ENCODE data around the gene ASAP3.

DNA sequence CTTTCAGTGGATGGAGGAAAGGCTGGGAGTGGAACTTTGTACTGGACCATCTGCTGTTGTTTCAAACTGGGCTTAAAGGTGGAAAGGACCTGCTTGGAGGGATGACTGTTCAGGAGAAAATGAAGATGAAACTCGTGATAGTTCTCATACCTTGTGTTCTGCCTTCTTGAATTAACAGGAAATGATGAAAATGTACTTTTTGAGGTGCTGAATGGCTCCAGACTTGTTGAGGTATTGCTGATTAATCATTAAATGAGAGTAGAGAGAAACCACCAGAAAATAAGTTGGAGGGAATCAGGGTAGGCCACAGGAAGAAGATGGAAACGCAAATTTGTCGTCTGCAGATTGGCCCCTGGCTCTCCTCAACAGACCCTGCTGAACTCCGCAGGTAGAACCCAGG, 88.1 kb downstream of the ASAP3 start:
- TF ChIP-seq, protein P1, sequence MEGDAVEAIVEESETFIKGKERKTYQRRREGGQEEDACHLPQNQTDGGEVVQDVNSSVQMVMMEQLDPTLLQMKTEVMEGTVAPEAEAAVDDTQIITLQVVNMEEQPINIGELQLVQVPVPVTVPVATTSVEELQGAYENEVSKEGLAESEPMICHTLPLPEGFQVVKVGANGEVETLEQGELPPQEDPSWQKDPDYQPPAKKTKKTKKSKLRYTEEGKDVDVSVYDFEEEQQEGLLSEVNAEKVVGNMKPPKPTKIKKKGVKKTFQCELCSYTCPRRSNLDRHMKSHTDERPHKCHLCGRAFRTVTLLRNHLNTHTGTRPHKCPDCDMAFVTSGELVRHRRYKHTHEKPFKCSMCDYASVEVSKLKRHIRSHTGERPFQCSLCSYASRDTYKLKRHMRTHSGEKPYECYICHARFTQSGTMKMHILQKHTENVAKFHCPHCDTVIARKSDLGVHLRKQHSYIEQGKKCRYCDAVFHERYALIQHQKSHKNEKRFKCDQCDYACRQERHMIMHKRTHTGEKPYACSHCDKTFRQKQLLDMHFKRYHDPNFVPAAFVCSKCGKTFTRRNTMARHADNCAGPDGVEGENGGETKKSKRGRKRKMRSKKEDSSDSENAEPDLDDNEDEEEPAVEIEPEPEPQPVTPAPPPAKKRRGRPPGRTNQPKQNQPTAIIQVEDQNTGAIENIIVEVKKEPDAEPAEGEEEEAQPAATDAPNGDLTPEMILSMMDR (conservative IDR thresholded peaks at IDR 0.05; ENCODE audit: low read depth in 2 of 2) = no peak
- TF ChIP-seq, protein P2, sequence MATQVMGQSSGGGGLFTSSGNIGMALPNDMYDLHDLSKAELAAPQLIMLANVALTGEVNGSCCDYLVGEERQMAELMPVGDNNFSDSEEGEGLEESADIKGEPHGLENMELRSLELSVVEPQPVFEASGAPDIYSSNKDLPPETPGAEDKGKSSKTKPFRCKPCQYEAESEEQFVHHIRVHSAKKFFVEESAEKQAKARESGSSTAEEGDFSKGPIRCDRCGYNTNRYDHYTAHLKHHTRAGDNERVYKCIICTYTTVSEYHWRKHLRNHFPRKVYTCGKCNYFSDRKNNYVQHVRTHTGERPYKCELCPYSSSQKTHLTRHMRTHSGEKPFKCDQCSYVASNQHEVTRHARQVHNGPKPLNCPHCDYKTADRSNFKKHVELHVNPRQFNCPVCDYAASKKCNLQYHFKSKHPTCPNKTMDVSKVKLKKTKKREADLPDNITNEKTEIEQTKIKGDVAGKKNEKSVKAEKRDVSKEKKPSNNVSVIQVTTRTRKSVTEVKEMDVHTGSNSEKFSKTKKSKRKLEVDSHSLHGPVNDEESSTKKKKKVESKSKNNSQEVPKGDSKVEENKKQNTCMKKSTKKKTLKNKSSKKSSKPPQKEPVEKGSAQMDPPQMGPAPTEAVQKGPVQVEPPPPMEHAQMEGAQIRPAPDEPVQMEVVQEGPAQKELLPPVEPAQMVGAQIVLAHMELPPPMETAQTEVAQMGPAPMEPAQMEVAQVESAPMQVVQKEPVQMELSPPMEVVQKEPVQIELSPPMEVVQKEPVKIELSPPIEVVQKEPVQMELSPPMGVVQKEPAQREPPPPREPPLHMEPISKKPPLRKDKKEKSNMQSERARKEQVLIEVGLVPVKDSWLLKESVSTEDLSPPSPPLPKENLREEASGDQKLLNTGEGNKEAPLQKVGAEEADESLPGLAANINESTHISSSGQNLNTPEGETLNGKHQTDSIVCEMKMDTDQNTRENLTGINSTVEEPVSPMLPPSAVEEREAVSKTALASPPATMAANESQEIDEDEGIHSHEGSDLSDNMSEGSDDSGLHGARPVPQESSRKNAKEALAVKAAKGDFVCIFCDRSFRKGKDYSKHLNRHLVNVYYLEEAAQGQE (IDR thresholded peaks at IDR 0.05; ENCODE audit: unreplicated experiment) = no peak
- TF ChIP-seq CREB1 (CRISPR knock-in tag; IDR thresholded peaks at IDR 0.05; ENCODE audit: low read depth) (no peak), JUNB (IDR thresholded peaks at IDR 0.05; ENCODE audit: unreplicated experiment) (no peak), EZH2phosphoT487 (IDR thresholded peaks at IDR 0.05; ENCODE audit: unreplicated experiment) (no peak)
